ENCODE measurements around the gene LRRC4B.
A peak's percentile ranks its signal among the peaks of the same experiment; 100 is the strongest.

DNA sequence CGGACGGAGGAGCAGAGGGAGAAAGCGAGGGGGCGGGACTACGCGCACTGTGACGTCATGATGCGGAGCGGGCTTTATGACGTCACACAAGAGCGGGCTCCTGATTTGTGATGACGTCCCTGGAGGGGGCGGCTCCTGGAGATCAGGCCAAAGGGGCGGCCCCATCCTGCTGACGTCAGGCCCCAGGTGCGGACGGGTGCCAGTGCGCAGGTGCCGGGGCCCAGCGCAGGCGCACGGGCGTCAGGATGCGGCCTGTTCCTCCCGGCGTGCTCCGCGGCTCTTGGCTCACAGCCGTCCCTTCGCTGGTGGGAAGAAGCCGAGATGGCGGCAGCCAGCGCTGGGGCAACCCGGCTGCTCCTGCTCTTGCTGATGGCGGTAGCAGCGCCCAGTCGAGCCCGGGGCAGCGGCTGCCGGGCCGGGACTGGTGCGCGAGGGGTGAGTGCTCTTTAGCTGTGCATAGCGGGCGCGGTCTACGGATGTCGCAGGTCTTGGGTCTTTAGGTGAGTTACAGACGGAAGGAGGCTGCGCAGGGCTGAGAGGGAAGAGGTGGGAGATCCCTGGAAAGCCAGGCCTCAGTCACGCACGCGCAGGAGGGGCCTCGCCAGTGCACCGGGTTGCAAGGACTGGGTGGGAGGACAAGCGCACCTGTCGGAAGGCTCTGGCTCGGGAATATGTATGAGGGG, 91.9 kb downstream of the LRRC4B start, which contains the start of the genes EMC10 and GARIN5A:
- TF ChIP-seq, protein P1, sequence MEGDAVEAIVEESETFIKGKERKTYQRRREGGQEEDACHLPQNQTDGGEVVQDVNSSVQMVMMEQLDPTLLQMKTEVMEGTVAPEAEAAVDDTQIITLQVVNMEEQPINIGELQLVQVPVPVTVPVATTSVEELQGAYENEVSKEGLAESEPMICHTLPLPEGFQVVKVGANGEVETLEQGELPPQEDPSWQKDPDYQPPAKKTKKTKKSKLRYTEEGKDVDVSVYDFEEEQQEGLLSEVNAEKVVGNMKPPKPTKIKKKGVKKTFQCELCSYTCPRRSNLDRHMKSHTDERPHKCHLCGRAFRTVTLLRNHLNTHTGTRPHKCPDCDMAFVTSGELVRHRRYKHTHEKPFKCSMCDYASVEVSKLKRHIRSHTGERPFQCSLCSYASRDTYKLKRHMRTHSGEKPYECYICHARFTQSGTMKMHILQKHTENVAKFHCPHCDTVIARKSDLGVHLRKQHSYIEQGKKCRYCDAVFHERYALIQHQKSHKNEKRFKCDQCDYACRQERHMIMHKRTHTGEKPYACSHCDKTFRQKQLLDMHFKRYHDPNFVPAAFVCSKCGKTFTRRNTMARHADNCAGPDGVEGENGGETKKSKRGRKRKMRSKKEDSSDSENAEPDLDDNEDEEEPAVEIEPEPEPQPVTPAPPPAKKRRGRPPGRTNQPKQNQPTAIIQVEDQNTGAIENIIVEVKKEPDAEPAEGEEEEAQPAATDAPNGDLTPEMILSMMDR (IDR thresholded peaks at IDR 0.05) = no peak
- peak in 1 of 2 donors; percentile 38 for TF ChIP-seq POLR2A (IDR thresholded peaks at IDR 0.05)

All from sigmoid colon (tissue), 3 donors.